Measurements from ENCODE around the gene SORL1.

- TF ChIP-seq, protein P1, sequence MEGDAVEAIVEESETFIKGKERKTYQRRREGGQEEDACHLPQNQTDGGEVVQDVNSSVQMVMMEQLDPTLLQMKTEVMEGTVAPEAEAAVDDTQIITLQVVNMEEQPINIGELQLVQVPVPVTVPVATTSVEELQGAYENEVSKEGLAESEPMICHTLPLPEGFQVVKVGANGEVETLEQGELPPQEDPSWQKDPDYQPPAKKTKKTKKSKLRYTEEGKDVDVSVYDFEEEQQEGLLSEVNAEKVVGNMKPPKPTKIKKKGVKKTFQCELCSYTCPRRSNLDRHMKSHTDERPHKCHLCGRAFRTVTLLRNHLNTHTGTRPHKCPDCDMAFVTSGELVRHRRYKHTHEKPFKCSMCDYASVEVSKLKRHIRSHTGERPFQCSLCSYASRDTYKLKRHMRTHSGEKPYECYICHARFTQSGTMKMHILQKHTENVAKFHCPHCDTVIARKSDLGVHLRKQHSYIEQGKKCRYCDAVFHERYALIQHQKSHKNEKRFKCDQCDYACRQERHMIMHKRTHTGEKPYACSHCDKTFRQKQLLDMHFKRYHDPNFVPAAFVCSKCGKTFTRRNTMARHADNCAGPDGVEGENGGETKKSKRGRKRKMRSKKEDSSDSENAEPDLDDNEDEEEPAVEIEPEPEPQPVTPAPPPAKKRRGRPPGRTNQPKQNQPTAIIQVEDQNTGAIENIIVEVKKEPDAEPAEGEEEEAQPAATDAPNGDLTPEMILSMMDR (IDR thresholded peaks at IDR 0.05; ENCODE audit: low read length): no peak
- no peak for TF ChIP-seq EZH2 (IDR thresholded peaks at IDR 0.05; ENCODE audit: borderline replicate concordance, low read length)
These were observed 108.1 kb downstream of the SORL1 start for GRCh38 chr11:121560236-121560635.
